Measurements from ENCODE around the gene CASP1. TPM values are rescaled to one million over a fixed set of nuclear protein-coding genes. Genes with fewer than 3 reads are reported as not detected.
"Not testable (repeated sequence)": the region's sequence is repeated elsewhere in the genome, so short reads cannot be mapped to it uniquely, and the experiment has no call there.

CASP1 gene
- polyA plus RNA-seq, 1 donor (not counting 4 experiments of a cell fraction or from before 2014, with no cell fraction given): 69.1 TPM

GRCh38 chr11:105046898-105047579 lies 12.1 kb upstream of the CASP1 start:
- peak overlapping the region in 1 of 3 experiments; percentile 20 for H3K4me3 ChIP-seq (ENCODE audit: control insufficient read depth in 2 of 3, extremely low read depth in 1 of 3, insufficient read depth in 2 of 3, low read depth in 1 of 3, low read length in 3 of 3)
- dilution Hi-C loops (cut with MboI; ENCODE audit: extremely low pct_ligation_motif_present, low sequenced_read_pairs): no loop called here

GRCh38 chr11:105045676-105046296 lies 10.8 kb upstream of the CASP1 start:
- Histone ChIP-seq H3K79me2 (ENCODE audit: control insufficient read depth, insufficient read depth, low read length) (no peaks in the 10 kb centered on the region), H3K36me3 (ENCODE audit: control insufficient read depth in 2 of 2, extremely low read depth in 1 of 2, insufficient read depth in 2 of 2, low read length in 2 of 2) (no peaks in the 10 kb centered on the region), H3K4me3 (ENCODE audit: control insufficient read depth in 2 of 3, extremely low read depth in 1 of 3, insufficient read depth in 2 of 3, low read depth in 1 of 3, low read length in 3 of 3) (peak overlapping the region in 1 of 3 experiments; percentile 65), H3K27me3 (ENCODE audit: control insufficient read depth, extremely low read depth, insufficient read depth, low read length) (no peaks in the 10 kb centered on the region), H3K9ac (ENCODE audit: control insufficient read depth, extremely low read depth, insufficient read depth, low read length) (no peak overlapping the region), H3K4me1 (ENCODE audit: control insufficient read depth, extremely low read depth, insufficient read depth, low read length) (peaks cover 27% of the 10 kb centered on the region), H4K20me1 (ENCODE audit: control insufficient read depth, extremely low read depth, insufficient read depth, low read length) (no peaks in the 10 kb centered on the region), H3K27ac (ENCODE audit: control insufficient read depth, insufficient read depth, low read length) (peak overlapping the region; percentile 65), H2AFZ (ENCODE audit: control insufficient read depth, low read length) (peak overlapping the region; percentile 92), H3K9me3 (ENCODE audit: control insufficient read depth, low read depth, low read length) (no peaks in the 10 kb centered on the region), H3K9me1 (ENCODE audit: control insufficient read depth, extremely low read depth, insufficient read depth, low read length) (no peaks in the 10 kb centered on the region), H3K4me2 (ENCODE audit: control insufficient read depth, extremely low read depth, insufficient read depth, low read depth, low read length) (peak overlapping the region; percentile 79)
- no peak for DNase-seq (ENCODE audit: low read depth, low spot score)
- TF ChIP-seq CTCF (optimal IDR thresholded peaks at IDR 0.05 in 1 of 3, IDR thresholded peaks at IDR 0.05 in 1 of 3, conservative IDR thresholded peaks at IDR 0.05 in 1 of 3; ENCODE audit: extremely low read depth in 1 of 3, insufficient read depth in 2 of 3, low read length in 3 of 3) (no peak), EZH2 (IDR thresholded peaks at IDR 0.05; ENCODE audit: low read length) (no peak)
- dilution Hi-C loops (cut with MboI; ENCODE audit: extremely low pct_ligation_motif_present, low sequenced_read_pairs): no loop called here
- peak; percentile 43 for FAIRE-seq

More at GRCh38 chr11:105046898-105047579, 12.1 kb upstream of the CASP1 start:
- TF ChIP-seq CTCF (optimal IDR thresholded peaks at IDR 0.05 in 1 of 3, IDR thresholded peaks at IDR 0.05 in 1 of 3, conservative IDR thresholded peaks at IDR 0.05 in 1 of 3; ENCODE audit: extremely low read depth in 1 of 3, insufficient read depth in 2 of 3, low read length in 3 of 3) (no peak), EZH2 (IDR thresholded peaks at IDR 0.05; ENCODE audit: low read length) (no peak)
- peaks cover 27% of the 10 kb centered on the region for H3K4me1 ChIP-seq (ENCODE audit: control insufficient read depth, extremely low read depth, insufficient read depth, low read length)
- no peak overlapping the region for H3K9ac ChIP-seq (ENCODE audit: control insufficient read depth, extremely low read depth, insufficient read depth, low read length)
- H3K27me3 ChIP-seq (ENCODE audit: control insufficient read depth, extremely low read depth, insufficient read depth, low read length): no peaks in the 10 kb centered on the region
- H3K27ac ChIP-seq (ENCODE audit: control insufficient read depth, insufficient read depth, low read length): no peak overlapping the region
- no peaks in the 10 kb centered on the region for H3K9me3 ChIP-seq (ENCODE audit: control insufficient read depth, low read depth, low read length)
- peak overlapping the region; percentile 49 for H3K4me2 ChIP-seq (ENCODE audit: control insufficient read depth, extremely low read depth, insufficient read depth, low read depth, low read length)
- no peaks in the 10 kb centered on the region for H4K20me1 ChIP-seq (ENCODE audit: control insufficient read depth, extremely low read depth, insufficient read depth, low read length)
- H2AFZ ChIP-seq (ENCODE audit: control insufficient read depth, low read length): no peak overlapping the region
- FAIRE-seq (peak; percentile 88), DNase-seq (ENCODE audit: low read depth, low spot score) (no peak)
- H3K79me2 ChIP-seq (ENCODE audit: control insufficient read depth, insufficient read depth, low read length): no peaks in the 10 kb centered on the region
- H3K36me3 ChIP-seq (ENCODE audit: control insufficient read depth in 2 of 2, extremely low read depth in 1 of 2, insufficient read depth in 2 of 2, low read length in 2 of 2): no peaks in the 10 kb centered on the region
- H3K9me1 ChIP-seq (ENCODE audit: control insufficient read depth, extremely low read depth, insufficient read depth, low read length): no peaks in the 10 kb centered on the region

- Histone ChIP-seq H3K27ac (ENCODE audit: control insufficient read depth, insufficient read depth, low read length) (peak within 1 kb of the TSS; percentile 65), H3K9ac (ENCODE audit: control insufficient read depth, extremely low read depth, insufficient read depth, low read length) (peak within 1 kb of the TSS; percentile 63), H3K4me3 (ENCODE audit: control insufficient read depth in 2 of 3, extremely low read depth in 1 of 3, insufficient read depth in 2 of 3, low read depth in 1 of 3, low read length in 3 of 3) (peak within 1 kb of the TSS; percentile 32 to 73 (median 65)), H3K4me2 (ENCODE audit: control insufficient read depth, extremely low read depth, insufficient read depth, low read depth, low read length) (peak within 1 kb of the TSS; percentile 79), H2AFZ (ENCODE audit: control insufficient read depth, low read length) (peak within 1 kb of the TSS; percentile 92), H3K4me1 (ENCODE audit: control insufficient read depth, extremely low read depth, insufficient read depth, low read length) (peaks cover 27% of the 10 kb centered on the region)
- dilution Hi-C loops (cut with MboI; ENCODE audit: extremely low pct_ligation_motif_present, low sequenced_read_pairs); H3K9me1 ChIP-seq (ENCODE audit: control insufficient read depth, extremely low read depth, insufficient read depth, low read length); DNase-seq (ENCODE audit: low read depth, low spot score); H3K27me3 ChIP-seq (ENCODE audit: control insufficient read depth, extremely low read depth, insufficient read depth, low read length); H3K9me3 ChIP-seq (ENCODE audit: control insufficient read depth, low read depth, low read length); H4K20me1 ChIP-seq (ENCODE audit: control insufficient read depth, extremely low read depth, insufficient read depth, low read length); H3K36me3 ChIP-seq (ENCODE audit: control insufficient read depth in 2 of 2, extremely low read depth in 1 of 2, insufficient read depth in 2 of 2, low read length in 2 of 2); H3K79me2 ChIP-seq (ENCODE audit: control insufficient read depth, insufficient read depth, low read length): not testable (repeated sequence)
- FAIRE-seq: peak; percentile 90
Observed at GRCh38 chr11:105044557-105045524, 9.9 kb upstream of the CASP1 start, which contains the start of gene CARD16. Gene CARD16 (minus strand): TSS chr11:105045335. CDS start chr11:105045297, 38 bp downstream.

Data from keratinocyte (primary cell).